ENCODE measurements around the gene TMEM222. TPM values are rescaled to one million over a fixed set of nuclear protein-coding genes. Genes with fewer than 3 reads are reported as not detected.
"Not testable (repeated sequence)": the region's sequence is repeated elsewhere in the genome, so short reads cannot be mapped to it uniquely, and the experiment has no call there.

TMEM222 gene
- total and polyA plus RNA-seq, 10 of the 15 experiments (the other 5 are each of a cell fraction or from before 2014, with no cell fraction given), result 3.8 to 43.5 (median 35.4) TPM

DNA sequence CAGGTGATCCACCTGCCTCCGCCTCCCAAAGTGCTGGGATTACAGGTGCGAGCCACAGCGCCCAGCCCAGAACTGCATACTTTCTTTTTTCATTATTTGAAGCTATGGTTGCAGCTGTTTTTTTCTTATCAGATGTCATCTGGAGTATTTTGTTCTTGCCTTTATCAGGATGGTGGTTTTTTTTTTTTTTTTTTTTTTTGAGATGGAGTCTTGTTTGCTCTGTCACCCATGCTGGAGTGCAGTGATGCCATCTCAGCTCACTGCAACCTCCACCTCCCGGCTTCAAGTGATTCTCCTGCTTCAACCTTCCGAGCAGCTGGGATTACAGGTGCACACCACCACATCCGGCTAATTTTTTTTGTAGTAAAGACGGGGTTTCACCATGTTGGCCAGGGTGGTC lies 36.1 kb upstream of the TMEM222 start:
- H3K4me2 ChIP-seq (ENCODE audit: control insufficient read depth, insufficient read depth); H3K27me3 ChIP-seq (replicated peaks in 1 of 2; ENCODE audit: control insufficient read depth in 2 of 2, insufficient read depth in 2 of 2, low read length in 1 of 2); H3K79me2 ChIP-seq (ENCODE audit: control insufficient read depth, insufficient read depth, low read length); DNase-seq (ENCODE audit: low read depth, low spot score); H3K9ac ChIP-seq (ENCODE audit: control insufficient read depth, insufficient read depth, low read length); FAIRE-seq; ATAC-seq; H4K20me1 ChIP-seq (ENCODE audit: control insufficient read depth, insufficient read depth); H3K9me3 ChIP-seq (replicated peaks; ENCODE audit: control insufficient read depth, insufficient read depth, low read length); H3K4me1 ChIP-seq (ENCODE audit: control insufficient read depth, insufficient read depth, low read length); H3K27ac ChIP-seq (ENCODE audit: control insufficient read depth, insufficient read depth); BruUV-seq (replicated peaks); H3K4me3 ChIP-seq; in situ Hi-C loops (cut with MboI); H2AFZ ChIP-seq (ENCODE audit: control insufficient read depth, low read depth, low read length): not testable (repeated sequence)
- H3K36me3 ChIP-seq (ENCODE audit: control insufficient read depth in 2 of 2, insufficient read depth in 2 of 2, low read length in 1 of 2), result peaks cover 0 to 14% of the 10 kb centered on the region in 2 experiments; a peak in 3 of 4 replicates
- POLR2A ChIA-PET, result interaction anchor here (0.6 to 1.1 kb wide), 2 partner anchors 143 to 186 kb away, joined by 3 to 7 read pairs; no protein-coding TSS in a partner anchor
- SMC1A ChIA-PET (ENCODE audit: uncharacterized antibody, unreplicated experiment), result interaction anchor here (0.5 to 5.1 kb wide), 6 partner anchors 13 to 183 kb away, joined by 3 to 66 read pairs (median 4); no protein-coding TSS in a partner anchor
- CTCF ChIA-PET, result interaction anchor here (0.7 to 7.6 kb wide), 10 partner anchors 12 to 240 kb away, joined by 3 to 150 read pairs (median 5); no protein-coding TSS in a partner anchor
- RAD21 ChIA-PET (ENCODE audit: unreplicated experiment), result interaction anchor here (0.6 to 1.8 kb wide), 7 partner anchors 10 to 240 kb away, joined by 3 to 11 read pairs (median 4); no protein-coding TSS in a partner anchor
- intact Hi-C loops (cut with micrococcal nuclease; ENCODE audit: unreplicated experiment), result loop anchor here (2.0 kb wide), 1 partner anchor 241 kb away; no protein-coding TSS in a partner anchor
- whole genome bisulfite sequencing (ENCODE audit: insufficient coverage, insufficient replicate concordance, low lambda C conversion rate, missing lambda C conversion rate), result 95% methylated on average over 7 of the region's 7 CpGs

DNA sequence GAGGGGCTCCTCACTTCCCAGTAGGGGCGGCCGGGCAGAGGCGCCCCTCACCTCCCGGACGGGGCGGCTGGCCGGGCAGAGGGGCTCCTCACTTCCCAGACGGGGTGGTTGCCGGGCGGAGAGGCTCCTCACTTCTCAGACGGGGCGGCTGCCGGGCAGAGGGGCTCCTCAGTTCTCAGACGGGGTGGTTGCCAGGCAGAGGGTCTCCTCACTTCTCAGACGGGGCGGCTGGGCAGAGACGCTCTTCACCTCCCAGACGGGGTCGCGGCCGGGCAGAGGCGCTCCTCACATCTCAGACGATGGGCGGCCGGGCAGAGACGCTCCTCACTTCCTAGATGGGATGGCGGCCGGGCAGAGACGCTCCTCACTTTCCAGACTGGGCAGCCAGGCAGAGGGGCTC lies 32.8 kb upstream of the TMEM222 start:
- in situ Hi-C loops (cut with MboI); BruUV-seq (replicated peaks): not testable (repeated sequence)
- WGBS (ENCODE audit: insufficient coverage, insufficient replicate concordance, low lambda C conversion rate, missing lambda C conversion rate), result 95% methylated on average over 15 of the region's 29 CpGs

More for the DNA sequence above, 32.8 kb upstream of the TMEM222 start:
- H3K27me3 ChIP-seq (replicated peaks in 1 of 2; ENCODE audit: control insufficient read depth in 2 of 2, insufficient read depth in 2 of 2, low read length in 1 of 2); H3K9ac ChIP-seq (ENCODE audit: control insufficient read depth, insufficient read depth, low read length); intact Hi-C loops (cut with micrococcal nuclease; ENCODE audit: unreplicated experiment); H4K20me1 ChIP-seq (ENCODE audit: control insufficient read depth, insufficient read depth); H3K4me2 ChIP-seq (ENCODE audit: control insufficient read depth, insufficient read depth); H3K27ac ChIP-seq (ENCODE audit: control insufficient read depth, insufficient read depth); RAD21 ChIA-PET (ENCODE audit: unreplicated experiment); H3K9me3 ChIP-seq (replicated peaks; ENCODE audit: control insufficient read depth, insufficient read depth, low read length); SMC1A ChIA-PET (ENCODE audit: uncharacterized antibody, unreplicated experiment); FAIRE-seq; H3K4me1 ChIP-seq (ENCODE audit: control insufficient read depth, insufficient read depth, low read length); H3K4me3 ChIP-seq; DNase-seq (ENCODE audit: low read depth, low spot score); H2AFZ ChIP-seq (ENCODE audit: control insufficient read depth, low read depth, low read length); ATAC-seq; POLR2A ChIA-PET; CTCF ChIA-PET; H3K79me2 ChIP-seq (ENCODE audit: control insufficient read depth, insufficient read depth, low read length): not testable (repeated sequence)
- H3K36me3 ChIP-seq (ENCODE audit: control insufficient read depth in 2 of 2, insufficient read depth in 2 of 2, low read length in 1 of 2), result peaks cover 0 to 11% of the 10 kb centered on the region in 2 experiments; a peak in 2 of 4 replicates

All from GM12878 (cell line).